ENCODE results near the gene FOXP1.

DNA sequence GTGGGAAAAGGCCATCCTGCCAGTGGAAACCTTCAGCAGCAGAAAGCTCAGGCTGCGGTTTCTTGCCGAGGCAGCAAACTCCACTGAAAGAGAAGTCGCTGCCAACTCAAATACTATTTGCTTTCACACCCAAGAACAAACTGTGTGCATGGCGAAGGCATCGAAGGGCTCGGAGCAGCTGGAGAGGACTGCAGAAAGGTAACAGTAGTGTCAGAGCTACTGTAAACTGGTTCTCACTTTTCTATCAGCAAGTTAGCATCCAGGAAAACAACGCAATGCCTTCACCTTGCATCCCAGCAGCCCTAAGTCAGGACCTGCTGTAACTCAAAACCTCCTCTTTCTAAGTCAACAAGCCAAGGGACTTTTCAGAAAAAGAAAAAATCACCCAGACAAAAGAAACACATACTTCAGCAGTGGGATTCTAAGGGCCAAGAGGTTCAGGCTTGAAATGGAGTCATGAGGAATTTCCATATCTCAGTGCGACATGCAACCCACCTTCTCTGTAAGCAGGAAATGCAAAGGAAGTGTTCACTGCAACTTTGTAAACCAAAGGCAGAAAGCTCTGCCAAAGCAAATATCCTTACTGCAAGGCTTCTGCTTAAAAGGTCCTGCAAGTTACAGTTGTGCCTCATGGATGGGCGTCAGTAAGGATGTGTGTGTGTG, 193.5 kb downstream of the FOXP1 start:
- TF ChIP-seq, protein P1, sequence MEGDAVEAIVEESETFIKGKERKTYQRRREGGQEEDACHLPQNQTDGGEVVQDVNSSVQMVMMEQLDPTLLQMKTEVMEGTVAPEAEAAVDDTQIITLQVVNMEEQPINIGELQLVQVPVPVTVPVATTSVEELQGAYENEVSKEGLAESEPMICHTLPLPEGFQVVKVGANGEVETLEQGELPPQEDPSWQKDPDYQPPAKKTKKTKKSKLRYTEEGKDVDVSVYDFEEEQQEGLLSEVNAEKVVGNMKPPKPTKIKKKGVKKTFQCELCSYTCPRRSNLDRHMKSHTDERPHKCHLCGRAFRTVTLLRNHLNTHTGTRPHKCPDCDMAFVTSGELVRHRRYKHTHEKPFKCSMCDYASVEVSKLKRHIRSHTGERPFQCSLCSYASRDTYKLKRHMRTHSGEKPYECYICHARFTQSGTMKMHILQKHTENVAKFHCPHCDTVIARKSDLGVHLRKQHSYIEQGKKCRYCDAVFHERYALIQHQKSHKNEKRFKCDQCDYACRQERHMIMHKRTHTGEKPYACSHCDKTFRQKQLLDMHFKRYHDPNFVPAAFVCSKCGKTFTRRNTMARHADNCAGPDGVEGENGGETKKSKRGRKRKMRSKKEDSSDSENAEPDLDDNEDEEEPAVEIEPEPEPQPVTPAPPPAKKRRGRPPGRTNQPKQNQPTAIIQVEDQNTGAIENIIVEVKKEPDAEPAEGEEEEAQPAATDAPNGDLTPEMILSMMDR (IDR thresholded peaks at IDR 0.05): no peak
- no peak for TF ChIP-seq POLR2A (IDR thresholded peaks at IDR 0.05)

All from uterus (tissue), 2 donors.